Stimulated activated naive B cell treated with anti-CD40 and anti-IgM and Interleukin-4, amounts not matched to agents 10 μg/mL and 1 μg/mL and 100 μg/mL, for 72 hours (primary cell): Measurements from ENCODE around the gene GLB1L3.
A peak's percentile ranks its signal among the peaks of the same experiment; 100 is the strongest.
"Not testable (repeated sequence)": the region's sequence is repeated elsewhere in the genome, so short reads cannot be mapped to it uniquely, and the experiment has no call there.

Source experiments
- ATAC-seq, 2 donors: fragments of 150-1000 bp; cut with Tn5 transposase; replicated peaks; 2 replicates each; pipeline ENCODE4 v1.10.0; 2021; ENCODE audit warnings: moderate library complexity in 1 of 2
- DNase-seq: peaks from one replicate; pipeline ENCODE4 v3.0.0; 2021
- H3K27ac Mint-ChIP-seq: one replicate; pipeline ENCODE4 v1.8.0; 2022; ENCODE audit warnings: mild to moderate bottlenecking, mixed read lengths
- H3K27me3 Mint-ChIP-seq, 2 donors: one replicate each; pipeline ENCODE4 v1.8.0; 2022; ENCODE audit warnings: mixed read lengths in 2 of 2
- H3K36me3 Mint-ChIP-seq, 2 donors: one replicate each; pipeline ENCODE4 v1.8.0; 2022; ENCODE audit warnings: mixed read lengths in 2 of 2, mild to moderate bottlenecking in 1 of 2
- H3K4me1 Mint-ChIP-seq, 2 donors: one replicate each; pipeline ENCODE4 v1.8.0; 2022; ENCODE audit warnings: mixed read lengths in 2 of 2, mild to moderate bottlenecking in 1 of 2
- H3K4me3 Mint-ChIP-seq, 2 donors: one replicate each; pipeline ENCODE4 v1.8.0; 2022; ENCODE audit warnings: mild to moderate bottlenecking in 2 of 2, mixed read lengths in 2 of 2, moderate library complexity in 1 of 2
- H3K9me3 Mint-ChIP-seq, 2 donors: one replicate each; pipeline ENCODE4 v1.8.0; 2022; ENCODE audit warnings: mixed read lengths in 2 of 2, mild to moderate bottlenecking in 1 of 2

The GLB1L3 gene

DNA sequence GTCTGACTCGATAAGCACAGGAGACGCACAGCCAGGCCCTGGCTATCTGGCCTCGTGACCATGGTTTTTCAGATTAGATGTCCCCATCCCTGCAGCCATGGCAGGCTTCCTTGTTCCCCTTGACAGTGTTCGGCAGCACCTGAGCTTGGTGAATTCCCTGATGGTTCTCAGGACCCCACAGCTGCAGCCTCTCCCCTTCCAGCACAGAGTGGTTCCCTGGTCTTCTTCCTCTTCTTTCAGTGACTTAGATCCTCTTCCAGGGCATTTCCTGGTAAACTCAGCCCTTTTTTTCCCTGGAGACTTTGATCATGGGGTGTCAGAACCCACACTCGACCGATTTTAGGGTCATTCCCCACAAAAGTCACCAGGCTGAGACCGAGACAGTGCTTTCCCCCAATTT, 14.5 kb downstream of the GLB1L3 start:
- Mint-ChIP-seq H3K9me3 (no peaks in the 10 kb centered on the region), H3K4me3 (no peak overlapping the region), H3K27me3 (peaks cover 16 to 31% of the 10 kb centered on the region in 2 donors), H3K4me1 (no peaks in the 10 kb centered on the region), H3K27ac (no peak overlapping the region), H3K36me3 (no peaks in the 10 kb centered on the region)
- no peak for ATAC-seq
- no peak for DNase-seq

DNA sequence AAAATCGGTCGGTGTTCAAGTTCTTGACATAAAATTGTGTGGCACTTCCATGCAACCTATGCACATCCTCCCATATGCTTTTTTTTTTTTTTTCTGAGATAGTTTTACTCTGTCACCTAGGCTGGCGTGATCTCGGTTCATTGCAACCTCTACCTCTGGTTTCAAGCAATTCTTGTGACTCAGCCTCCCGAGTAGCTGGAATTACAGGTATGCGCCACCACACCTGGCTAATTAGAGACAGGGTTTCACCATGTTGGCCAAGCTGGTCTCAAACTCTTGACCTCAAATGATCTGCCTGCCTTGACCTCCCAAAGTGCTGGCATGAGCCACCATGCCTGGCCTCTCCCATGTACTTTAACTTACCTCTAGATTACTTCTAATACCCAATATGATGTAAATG, 15.0 kb downstream of the GLB1L3 start:
- Mint-ChIP-seq H3K9me3 (no peaks in the 10 kb centered on the region), H3K36me3 (no peaks in the 10 kb centered on the region), H3K27ac (no peak overlapping the region), H3K27me3 (peaks cover 16 to 26% of the 10 kb centered on the region in 2 donors), H3K4me1 (no peaks in the 10 kb centered on the region), H3K4me3 (no peak overlapping the region)
- no peak for DNase-seq
- ATAC-seq: no peak

DNA sequence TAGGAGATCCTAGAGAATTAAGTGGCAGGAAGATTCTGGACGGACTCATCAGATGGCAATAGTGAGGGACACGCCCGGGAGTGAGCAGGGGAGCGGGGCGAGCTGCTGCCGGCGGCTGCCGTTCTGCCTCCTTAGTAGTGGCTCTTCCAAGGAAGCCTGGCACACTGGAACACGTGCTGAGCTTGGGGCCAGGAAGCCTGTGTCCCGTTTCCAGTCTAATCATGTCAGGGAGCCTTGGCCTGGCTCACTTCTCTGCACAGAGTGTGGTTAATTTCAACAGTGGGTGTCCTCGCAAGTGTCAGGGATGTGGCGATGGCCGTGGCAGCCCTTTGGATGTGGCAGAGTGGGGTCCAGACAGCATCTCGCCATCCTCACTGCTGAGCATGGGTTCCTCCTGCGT, 16.5 kb downstream of the GLB1L3 start:
- Mint-ChIP-seq H3K36me3 (no peaks in the 10 kb centered on the region), H3K9me3 (no peaks in the 10 kb centered on the region), H3K27me3 (peaks cover 16 to 25% of the 10 kb centered on the region in 2 donors), H3K4me1 (no peaks in the 10 kb centered on the region), H3K27ac (no peak overlapping the region), H3K4me3 (no peak overlapping the region)
- no peak for ATAC-seq
- no peak for DNase-seq

DNA sequence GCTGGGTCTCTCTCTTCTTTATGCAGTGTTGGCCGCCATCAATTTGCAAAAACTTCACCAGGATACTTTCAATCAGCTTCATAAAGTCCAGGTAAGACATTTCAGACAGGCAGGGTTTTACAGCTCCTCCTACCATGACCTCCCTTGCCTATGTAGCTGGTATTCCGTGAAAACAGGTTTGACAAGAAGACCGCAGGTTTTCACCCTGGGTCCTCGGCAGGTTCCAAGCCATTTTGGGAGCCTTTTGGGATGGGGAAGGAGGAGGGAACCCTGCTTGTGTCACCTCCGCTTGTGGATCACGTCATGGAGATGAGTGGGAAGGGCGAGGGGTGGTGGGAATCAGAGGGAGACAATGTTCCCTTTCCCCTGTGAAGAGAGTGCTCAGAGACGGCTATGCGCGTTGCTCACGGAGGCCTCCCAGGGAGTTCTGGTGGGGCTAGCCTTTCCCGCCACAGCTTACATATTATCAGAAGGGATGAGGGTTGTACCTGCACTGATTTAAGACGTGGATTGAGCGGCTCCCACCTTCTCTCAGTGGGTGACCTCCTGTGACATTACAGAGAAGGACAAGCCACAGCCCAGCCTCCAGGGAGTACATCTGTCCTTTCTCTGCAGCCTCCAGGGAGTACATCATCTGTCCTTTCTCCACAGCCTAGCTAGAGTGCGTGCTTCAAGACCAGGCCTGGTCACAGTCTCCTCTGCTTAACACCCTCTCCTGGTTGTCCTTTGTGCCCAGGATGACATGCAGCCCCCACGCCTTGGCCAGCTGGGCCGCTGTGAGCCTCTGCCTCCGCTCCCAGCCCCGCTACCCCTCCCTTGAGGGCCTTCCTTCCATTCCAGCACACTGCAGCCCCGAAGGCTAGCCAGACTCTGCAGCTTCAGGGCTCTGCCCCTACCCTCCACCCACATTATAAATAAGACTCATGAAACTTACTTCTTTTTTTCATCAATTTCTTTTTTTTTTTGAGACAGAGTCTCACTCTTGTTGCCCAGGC, 17.2 kb downstream of the GLB1L3 start:
- H3K4me1 Mint-ChIP-seq: no peaks in the 10 kb centered on the region
- H3K36me3 Mint-ChIP-seq: no peaks in the 10 kb centered on the region
- no peak overlapping the region for H3K4me3 Mint-ChIP-seq
- no peak for DNase-seq
- no peaks in the 10 kb centered on the region for H3K9me3 Mint-ChIP-seq
- no peak overlapping the region for H3K27ac Mint-ChIP-seq
- peak in 1 of 2 donors; percentile 34 for ATAC-seq
- peaks cover 17 to 19% of the 10 kb centered on the region in 2 donors for H3K27me3 Mint-ChIP-seq

DNA sequence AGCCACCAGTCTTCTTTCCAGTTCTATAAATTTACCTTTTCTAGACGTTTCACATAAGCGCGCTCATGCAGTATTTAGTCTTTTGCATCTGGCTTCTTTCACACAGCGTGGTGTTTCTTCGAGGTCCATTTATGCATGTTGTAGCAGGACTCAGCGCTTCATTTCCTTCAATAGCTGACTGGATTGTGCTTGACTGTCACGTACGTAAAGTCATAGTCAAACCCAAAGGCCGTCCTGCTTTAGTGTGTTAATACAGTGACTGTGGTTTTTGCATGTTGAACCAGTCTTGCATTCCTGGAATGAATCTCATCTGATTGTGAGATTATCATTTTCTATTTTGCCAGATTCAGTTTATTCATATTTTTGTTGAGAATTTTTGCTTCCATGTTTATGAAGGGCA, 18.5 kb downstream of the GLB1L3 start:
- no peak for DNase-seq
- no peak overlapping the region for H3K4me3 Mint-ChIP-seq
- H3K27ac Mint-ChIP-seq: peak overlapping the region; percentile 63

DNA sequence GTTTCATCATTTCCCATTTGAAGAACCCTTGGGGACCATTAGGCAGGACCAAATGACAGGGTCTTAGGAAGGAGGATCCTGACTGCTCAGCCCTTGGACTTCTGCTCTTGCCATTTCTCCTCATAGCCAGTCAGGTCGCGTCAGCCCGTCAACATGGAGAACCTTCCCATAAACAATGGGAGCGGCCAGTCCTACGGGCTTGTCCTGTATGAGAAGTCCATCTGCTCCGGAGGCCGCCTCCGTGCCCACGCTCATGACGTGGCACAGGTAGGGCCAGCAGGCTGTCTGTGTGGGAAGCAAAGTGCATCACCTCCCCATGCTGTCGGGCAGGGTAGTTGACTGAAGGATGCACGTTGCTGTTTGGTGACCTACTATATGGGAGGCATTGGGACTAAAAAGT, 36.0 kb downstream of the GLB1L3 start:
- H3K4me3 Mint-ChIP-seq: no peak overlapping the region
- DNase-seq (no peak), ATAC-seq (no peak)
- H3K27ac Mint-ChIP-seq: no peak overlapping the region
- H3K9me3 Mint-ChIP-seq: peaks cover 0 to 9% of the 10 kb centered on the region in 2 donors
- no peaks in the 10 kb centered on the region for H3K4me1 Mint-ChIP-seq
- peaks cover 10 to 40% of the 10 kb centered on the region in 2 donors for H3K27me3 Mint-ChIP-seq
- H3K36me3 Mint-ChIP-seq: no peaks in the 10 kb centered on the region

More for the DNA sequence above, 18.5 kb downstream of the GLB1L3 start:
- peaks cover 24 to 27% of the 10 kb centered on the region in 2 donors for H3K27me3 Mint-ChIP-seq
- ATAC-seq: no peak
- H3K9me3 Mint-ChIP-seq: no peaks in the 10 kb centered on the region
- no peaks in the 10 kb centered on the region for H3K36me3 Mint-ChIP-seq
- H3K4me1 Mint-ChIP-seq: no peaks in the 10 kb centered on the region

DNA sequence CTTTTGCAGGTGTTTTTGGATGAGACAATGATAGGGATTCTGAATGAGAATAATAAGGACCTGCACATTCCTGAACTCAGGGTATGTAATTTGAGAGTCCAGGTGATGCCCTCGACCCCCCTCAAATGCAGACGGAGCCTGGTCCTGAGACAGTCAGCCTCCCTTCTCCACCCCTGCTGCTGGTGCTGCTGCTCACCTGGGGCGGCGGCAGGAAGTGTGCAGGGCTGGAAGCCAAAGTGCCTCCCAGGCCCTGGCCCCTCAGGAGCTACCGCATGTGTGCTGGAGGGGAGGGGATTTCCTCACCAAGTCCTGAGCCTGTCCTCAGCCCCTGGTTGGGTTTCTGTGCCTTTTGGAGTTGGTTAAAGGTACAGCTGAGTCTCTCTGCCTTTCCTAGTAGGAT, 36.6 kb downstream of the GLB1L3 start:
- H3K4me3 Mint-ChIP-seq: no peak overlapping the region
- peaks cover 10 to 40% of the 10 kb centered on the region in 2 donors for H3K27me3 Mint-ChIP-seq
- DNase-seq (no peak), ATAC-seq (no peak)
- no peaks in the 10 kb centered on the region for H3K36me3 Mint-ChIP-seq
- peaks cover 0 to 8% of the 10 kb centered on the region in 2 donors for H3K9me3 Mint-ChIP-seq
- H3K4me1 Mint-ChIP-seq: no peaks in the 10 kb centered on the region
- H3K27ac Mint-ChIP-seq: no peak overlapping the region

DNA sequence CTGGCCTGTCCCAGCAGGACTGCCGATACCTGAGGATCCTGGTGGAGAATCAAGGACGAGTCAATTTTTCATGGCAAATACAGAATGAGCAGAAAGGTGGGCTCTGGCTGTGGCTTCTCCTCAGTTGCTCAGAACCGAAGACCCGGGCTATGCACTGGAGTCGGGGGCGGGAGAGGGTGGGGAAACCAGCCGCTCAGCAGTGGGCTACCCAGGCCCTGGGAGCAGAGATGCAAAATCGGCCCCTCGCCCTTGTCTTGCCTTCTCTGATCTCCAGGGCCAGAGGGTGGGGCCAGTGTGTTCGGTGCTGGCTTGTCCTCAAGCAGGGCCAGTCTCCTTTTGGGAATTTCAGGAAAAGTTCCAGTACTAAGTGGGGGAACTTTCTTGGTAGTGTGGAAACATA, 37.2 kb downstream of the GLB1L3 start:
- no peak for DNase-seq
- Mint-ChIP-seq H3K36me3 (no peaks in the 10 kb centered on the region), H3K4me1 (no peaks in the 10 kb centered on the region), H3K27ac (no peak overlapping the region), H3K27me3 (peaks cover 11 to 40% of the 10 kb centered on the region in 2 donors), H3K4me3 (no peak overlapping the region), H3K9me3 (peaks cover 0 to 7% of the 10 kb centered on the region in 2 donors)
- no peak for ATAC-seq

DNA sequence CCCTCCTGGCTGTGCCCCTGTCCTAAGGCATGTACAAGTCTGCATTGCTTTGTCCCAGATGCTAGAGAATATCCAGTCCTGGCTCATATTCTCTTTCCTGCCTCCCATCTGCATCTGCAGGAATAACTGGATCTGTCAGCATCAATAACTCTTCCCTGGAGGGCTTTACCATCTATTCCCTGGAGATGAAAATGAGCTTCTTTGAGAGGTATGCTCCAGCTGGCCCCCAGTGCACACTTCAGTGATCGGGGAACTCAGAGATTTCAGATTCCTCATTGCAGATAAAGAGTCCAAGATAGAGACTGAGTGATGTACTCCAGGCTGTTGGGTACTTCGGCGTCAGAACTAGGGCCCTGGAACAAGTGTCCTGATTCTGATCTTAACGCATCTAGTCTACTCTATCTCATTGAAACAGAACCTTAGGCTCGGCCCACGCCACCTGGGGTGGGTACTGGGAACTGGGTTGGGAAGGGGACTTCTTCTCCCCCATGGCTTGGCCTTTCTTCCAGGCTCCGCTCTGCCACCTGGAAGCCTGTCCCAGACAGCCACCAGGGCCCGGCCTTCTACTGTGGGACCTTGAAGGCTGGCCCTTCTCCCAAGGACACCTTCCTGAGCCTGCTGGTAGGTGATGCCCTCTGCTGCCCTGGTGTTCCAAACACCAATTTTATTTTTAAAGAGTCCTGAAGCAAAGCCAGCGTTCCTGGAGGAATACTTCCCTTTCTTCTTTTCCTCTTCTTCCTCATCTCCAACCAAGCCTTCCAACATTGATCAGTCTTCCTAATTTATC, 37.8 kb downstream of the GLB1L3 start:
- H3K36me3 Mint-ChIP-seq: no peaks in the 10 kb centered on the region
- H3K4me1 Mint-ChIP-seq: no peaks in the 10 kb centered on the region

DNA sequence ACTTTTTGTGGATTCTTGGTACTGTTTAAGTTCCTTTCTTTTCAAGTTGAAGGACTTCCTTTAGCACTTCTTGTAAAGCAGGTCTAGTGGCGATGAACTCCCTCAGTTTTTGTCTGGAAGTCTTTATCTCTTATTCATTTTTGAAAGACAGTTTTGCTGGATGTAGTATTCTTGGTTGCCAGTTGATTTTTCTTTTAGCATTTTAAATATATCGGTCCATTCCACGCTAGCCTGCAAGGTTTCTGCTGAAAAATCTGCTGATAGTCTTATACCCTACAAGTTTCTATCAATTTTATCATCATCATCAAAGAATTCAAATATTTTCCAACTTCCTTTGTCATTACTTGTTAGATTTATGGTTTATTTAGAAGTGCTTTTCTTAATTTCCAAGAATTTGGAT, 40.9 kb downstream of the GLB1L3 start:
- Mint-ChIP-seq H3K4me3 (no peak overlapping the region), H3K27me3 (peaks cover 22 to 44% of the 10 kb centered on the region in 2 donors), H3K4me1 (no peaks in the 10 kb centered on the region), H3K36me3 (peaks cover 0 to 4% of the 10 kb centered on the region in 2 donors), H3K9me3 (peaks cover 5 to 21% of the 10 kb centered on the region in 2 donors), H3K27ac (no peak overlapping the region)
- ATAC-seq (no peak), DNase-seq (no peak)

More for the DNA sequence above, 37.8 kb downstream of the GLB1L3 start:
- no peak for DNase-seq
- no peak overlapping the region for H3K27ac Mint-ChIP-seq
- peaks cover 0 to 8% of the 10 kb centered on the region in 2 donors for H3K9me3 Mint-ChIP-seq
- H3K4me3 Mint-ChIP-seq: no peak overlapping the region
- peaks cover 13 to 40% of the 10 kb centered on the region in 2 donors for H3K27me3 Mint-ChIP-seq
- no peak for ATAC-seq

DNA sequence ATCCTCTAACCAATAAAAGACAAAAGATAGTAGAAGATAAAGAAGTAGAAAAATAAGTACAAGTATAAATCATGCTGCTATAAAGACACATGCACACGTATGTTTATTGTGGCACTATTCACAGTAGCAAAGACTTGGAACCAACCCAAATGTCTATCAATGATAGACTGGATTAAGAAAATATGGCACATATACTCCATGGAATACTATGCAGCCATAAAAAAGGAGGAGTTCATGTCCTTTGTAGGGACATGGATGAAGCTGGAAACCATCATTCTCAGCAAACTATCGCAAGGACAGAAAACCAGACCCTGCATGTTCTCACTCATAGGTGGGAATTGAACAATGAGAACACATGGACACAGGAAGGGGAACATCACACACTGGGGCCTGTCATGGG, 45.2 kb downstream of the GLB1L3 start:
- DNase-seq, H3K27ac Mint-ChIP-seq: not testable (repeated sequence)

DNA sequence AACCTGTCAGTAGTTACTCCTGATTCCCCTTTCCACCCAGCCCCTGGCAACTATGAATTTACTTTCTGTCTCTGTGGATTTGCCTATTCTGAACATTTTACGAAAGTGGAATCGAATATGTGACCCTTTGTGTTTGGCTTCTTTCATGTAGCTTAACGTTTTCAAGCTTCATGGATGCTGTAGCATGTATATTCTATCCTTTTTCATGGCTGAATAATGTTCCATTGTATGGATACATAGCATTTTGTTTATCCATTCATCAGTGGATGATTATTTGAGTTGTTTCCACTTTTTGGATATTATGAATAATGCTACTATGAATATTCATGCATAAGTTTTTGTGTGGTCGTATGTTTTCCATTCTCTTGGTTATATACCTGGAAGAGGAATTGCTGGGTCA, 46.4 kb downstream of the GLB1L3 start:
- H3K9me3 Mint-ChIP-seq: peaks cover 5 to 17% of the 10 kb centered on the region in 2 donors
- DNase-seq: no peak
- no peak for ATAC-seq
- no peaks in the 10 kb centered on the region for H3K4me1 Mint-ChIP-seq
- no peak overlapping the region for H3K27ac Mint-ChIP-seq
- H3K4me3 Mint-ChIP-seq: no peak overlapping the region
- peaks cover 0 to 4% of the 10 kb centered on the region in 2 donors for H3K36me3 Mint-ChIP-seq
- peaks cover 29 to 35% of the 10 kb centered on the region in 2 donors for H3K27me3 Mint-ChIP-seq

More for the DNA sequence above, 45.2 kb downstream of the GLB1L3 start:
- not testable (repeated sequence) for H3K4me1 Mint-ChIP-seq, H3K36me3 Mint-ChIP-seq, ATAC-seq, H3K4me3 Mint-ChIP-seq
- Mint-ChIP-seq H3K27me3 (peaks cover 19 to 30% of the 10 kb centered on the region in 2 donors), H3K9me3 (peaks cover 5 to 23% of the 10 kb centered on the region in 2 donors)

DNA sequence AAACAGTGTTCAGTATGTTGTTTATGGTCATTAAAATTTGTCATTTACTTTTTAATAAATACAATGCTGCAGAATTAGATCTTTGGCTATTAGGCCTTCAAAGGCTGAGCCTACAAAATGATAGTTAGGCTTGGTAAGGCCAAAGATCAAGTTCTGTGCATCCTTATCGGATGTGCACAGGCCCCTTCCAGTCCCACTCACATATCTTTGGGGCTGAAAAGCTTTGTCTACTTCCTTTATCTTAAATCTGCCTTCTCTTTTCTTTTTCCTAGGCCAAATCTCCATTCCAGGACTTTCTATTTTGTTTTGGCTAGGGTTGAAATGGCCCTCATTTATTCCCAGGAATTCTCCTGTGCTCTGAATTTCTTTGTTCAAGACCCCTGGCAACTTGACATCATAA, 52.3 kb downstream of the GLB1L3 start:
- Mint-ChIP-seq H3K27me3 (peaks cover 46 to 48% of the 10 kb centered on the region in 2 donors), H3K4me1 (peaks cover 7 to 8% of the 10 kb centered on the region in 2 donors), H3K27ac (no peak overlapping the region), H3K36me3 (no peaks in the 10 kb centered on the region), H3K4me3 (no peak overlapping the region), H3K9me3 (no peaks in the 10 kb centered on the region)
- DNase-seq (no peak), ATAC-seq (no peak)

DNA sequence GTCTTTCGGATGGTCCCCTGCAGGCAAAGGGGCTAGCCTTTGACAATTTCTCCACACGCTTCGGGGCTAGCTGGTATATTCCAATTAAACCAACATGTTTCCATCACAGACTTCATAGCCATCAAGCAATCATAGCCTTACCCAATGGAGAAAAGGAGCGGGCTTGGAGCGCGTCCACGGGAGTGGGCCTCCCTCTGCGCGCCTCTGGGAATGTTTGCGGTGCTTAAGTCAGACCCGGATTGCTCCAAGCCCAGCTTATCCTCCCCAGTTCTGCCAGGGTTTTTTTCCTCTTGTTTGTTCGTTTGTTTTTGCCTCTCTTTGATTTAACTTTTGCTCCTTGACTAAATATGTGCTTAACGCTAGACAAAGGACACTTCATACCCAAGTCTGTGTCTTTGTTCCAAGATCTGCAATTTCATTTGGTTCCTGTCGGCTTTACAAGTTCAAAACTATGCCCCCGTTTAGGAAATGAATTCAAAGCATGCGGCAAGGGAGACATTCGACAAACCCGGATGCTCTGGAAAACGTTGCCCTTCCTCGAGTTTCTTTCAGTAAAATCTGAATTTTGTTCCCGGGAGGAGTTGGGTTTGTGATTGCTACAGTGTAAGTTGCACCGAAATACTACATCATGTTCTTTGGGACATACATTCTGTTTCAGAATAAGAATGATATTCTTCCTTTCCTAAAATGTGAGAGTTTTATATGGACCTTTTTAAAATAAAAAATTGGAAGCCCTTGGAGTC, 54.6 kb downstream of the GLB1L3 start:
- ATAC-seq (no peak), DNase-seq (no peak)
- peaks cover 7 to 8% of the 10 kb centered on the region in 2 donors for H3K4me1 Mint-ChIP-seq
- no peaks in the 10 kb centered on the region for H3K36me3 Mint-ChIP-seq
- H3K4me3 Mint-ChIP-seq: peak overlapping the region; percentile 82 to 83
- peaks cover 51 to 64% of the 10 kb centered on the region in 2 donors for H3K27me3 Mint-ChIP-seq
- H3K27ac Mint-ChIP-seq: no peak overlapping the region
- H3K9me3 Mint-ChIP-seq: no peaks in the 10 kb centered on the region
